GM12801 (cell line): ENCODE measurements around the gene IFNGR2.

Source experiments
- TF ChIP-seq, protein P1 (sequence below): IDR thresholded peaks from one replicate; pipeline ENCODE4 v1.5.1; 2011; ENCODE audit warnings: control low read depth; ENCODE audit not compliant: insufficient read length; ENCODE audit errors: extremely low read depth

Gene IFNGR2, protein sequence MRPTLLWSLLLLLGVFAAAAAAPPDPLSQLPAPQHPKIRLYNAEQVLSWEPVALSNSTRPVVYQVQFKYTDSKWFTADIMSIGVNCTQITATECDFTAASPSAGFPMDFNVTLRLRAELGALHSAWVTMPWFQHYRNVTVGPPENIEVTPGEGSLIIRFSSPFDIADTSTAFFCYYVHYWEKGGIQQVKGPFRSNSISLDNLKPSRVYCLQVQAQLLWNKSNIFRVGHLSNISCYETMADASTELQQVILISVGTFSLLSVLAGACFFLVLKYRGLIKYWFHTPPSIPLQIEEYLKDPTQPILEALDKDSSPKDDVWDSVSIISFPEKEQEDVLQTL

DNA sequence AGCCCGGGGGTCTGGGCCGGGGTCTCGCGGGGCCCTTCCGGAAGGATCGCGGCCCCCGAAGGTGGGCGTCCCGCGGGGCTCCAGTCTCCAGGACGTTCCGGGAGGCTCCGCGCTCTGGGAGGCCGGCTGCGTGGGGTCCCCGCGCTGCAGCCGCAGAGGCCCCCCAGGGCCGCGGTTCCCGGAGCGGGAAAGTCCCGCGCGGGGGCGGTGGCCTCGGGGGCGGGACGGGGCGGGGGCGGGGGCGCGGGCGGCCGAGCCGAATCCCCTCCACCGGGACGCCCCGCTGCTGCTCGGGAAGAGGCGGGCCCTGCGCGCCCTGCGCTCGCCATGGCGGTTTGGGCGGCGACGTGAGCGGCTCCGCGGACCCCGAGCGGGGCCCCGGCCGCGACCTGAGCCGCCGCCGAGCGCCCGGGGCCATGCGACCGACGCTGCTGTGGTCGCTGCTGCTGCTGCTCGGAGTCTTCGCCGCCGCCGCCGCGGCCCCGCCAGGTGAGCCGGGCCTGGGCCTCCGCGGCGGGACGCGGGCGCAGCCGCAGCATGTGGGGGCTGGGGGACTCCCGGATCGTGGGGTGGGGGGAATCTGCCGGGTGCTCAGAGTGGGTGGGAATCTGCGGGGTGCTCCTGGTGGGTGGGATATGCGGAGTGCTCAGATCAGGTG is at the start of gene IFNGR2:
IFNGR2 (plus strand) TSS at position 286 of the 658 bp plus-strand sequence; CDS start at position 417, 131 bp downstream.
- TF ChIP-seq, protein P1, sequence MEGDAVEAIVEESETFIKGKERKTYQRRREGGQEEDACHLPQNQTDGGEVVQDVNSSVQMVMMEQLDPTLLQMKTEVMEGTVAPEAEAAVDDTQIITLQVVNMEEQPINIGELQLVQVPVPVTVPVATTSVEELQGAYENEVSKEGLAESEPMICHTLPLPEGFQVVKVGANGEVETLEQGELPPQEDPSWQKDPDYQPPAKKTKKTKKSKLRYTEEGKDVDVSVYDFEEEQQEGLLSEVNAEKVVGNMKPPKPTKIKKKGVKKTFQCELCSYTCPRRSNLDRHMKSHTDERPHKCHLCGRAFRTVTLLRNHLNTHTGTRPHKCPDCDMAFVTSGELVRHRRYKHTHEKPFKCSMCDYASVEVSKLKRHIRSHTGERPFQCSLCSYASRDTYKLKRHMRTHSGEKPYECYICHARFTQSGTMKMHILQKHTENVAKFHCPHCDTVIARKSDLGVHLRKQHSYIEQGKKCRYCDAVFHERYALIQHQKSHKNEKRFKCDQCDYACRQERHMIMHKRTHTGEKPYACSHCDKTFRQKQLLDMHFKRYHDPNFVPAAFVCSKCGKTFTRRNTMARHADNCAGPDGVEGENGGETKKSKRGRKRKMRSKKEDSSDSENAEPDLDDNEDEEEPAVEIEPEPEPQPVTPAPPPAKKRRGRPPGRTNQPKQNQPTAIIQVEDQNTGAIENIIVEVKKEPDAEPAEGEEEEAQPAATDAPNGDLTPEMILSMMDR: no peak

DNA sequence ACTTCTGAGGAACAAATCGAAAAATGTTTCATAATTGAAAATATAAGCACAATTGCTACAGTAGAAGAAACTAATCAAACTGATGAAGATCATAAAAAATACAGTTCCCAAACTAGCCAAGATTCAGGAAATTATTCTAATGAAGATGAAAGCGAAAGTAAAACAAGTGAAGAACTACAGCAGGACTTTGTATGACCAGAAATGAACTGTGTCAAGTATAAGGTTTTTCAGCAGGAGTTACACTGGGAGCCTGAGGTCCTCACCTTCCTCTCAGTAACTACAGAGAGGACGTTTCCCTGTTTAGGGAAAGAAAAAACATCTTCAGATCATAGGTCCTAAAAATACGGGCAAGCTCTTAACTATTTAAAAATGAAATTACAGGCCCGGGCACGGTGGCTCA is 47.9 kb upstream of the IFNGR2 start:
- TF ChIP-seq, protein P1: no peak

DNA sequence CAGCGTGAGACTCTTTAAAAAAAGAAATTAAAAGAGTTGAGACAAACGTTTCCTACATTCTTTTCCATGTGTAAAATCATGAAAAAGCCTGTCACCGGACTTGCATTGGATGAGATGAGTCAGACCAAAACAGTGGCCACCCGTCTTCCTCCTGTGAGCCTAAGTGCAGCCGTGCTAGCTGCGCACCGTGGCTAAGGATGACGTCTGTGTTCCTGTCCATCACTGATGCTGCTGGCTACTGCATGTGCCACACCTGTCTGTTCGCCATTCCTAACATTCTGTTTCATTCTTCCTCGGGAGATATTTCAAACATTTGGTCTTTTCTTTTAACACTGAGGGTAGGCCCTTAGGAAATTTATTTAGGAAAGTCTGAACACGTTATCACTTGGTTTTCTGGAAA is 47.2 kb upstream of the IFNGR2 start:
- TF ChIP-seq, protein P1: no peak

DNA sequence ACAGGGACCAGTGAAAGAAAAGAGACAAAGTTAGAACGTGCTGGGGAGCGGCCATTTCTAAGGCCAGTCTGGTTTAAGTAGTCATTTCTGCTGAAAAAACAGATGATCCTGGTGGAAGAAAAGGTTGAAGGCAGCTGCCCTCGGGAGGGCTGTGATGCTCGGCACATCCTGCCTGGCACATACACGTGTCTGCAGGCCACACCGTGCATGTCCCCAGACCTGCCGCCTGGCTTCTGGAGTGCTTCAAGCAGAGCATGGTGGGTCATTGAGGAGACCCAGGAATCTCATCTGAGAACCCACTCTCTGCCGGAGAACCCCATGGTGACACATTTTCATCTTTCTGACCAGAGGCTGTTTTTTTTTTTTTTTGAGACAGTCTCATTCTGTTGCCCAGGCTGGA is 46.0 kb upstream of the IFNGR2 start:
- TF ChIP-seq, protein P1: no peak

DNA sequence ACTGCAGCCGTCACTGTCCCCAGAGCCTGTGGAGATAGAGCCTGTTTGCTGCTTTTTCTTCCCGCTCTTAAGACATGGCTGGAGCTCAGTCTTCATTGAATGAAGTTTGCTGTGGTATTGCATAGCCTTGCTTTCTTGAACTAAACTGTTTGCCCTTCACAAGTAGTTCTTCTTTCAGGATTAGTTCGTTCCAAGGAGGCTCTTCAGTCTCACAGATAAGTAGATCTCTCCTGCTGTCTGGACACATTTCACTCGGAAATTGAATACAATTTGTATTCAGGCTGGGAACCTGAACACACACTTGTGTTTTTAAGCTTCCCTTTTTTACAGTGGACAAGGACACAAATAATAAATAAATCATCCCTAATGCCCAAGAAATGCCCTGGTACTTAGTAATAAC is 43.8 kb upstream of the IFNGR2 start:
- TF ChIP-seq, protein P1: no peak

DNA sequence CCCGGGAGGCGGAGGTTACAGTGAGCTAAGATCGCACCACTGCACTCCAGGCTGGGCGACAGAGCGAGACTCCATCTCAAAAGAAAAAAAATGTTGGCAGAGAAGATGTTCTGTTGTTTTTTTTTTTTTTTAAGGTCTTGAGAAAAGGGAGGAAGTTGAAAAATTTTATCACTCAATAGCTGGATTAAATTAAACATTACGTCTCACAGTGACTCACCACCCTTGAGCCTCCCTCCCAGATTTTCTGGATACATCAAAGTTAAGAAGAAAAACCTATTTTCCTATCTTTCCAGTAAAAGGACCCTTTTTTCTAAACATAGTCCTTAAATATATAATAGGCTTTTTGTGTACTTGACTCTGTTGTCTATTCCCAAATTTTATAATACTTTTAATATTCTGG is 42.9 kb upstream of the IFNGR2 start:
- TF ChIP-seq, protein P1: no peak

DNA sequence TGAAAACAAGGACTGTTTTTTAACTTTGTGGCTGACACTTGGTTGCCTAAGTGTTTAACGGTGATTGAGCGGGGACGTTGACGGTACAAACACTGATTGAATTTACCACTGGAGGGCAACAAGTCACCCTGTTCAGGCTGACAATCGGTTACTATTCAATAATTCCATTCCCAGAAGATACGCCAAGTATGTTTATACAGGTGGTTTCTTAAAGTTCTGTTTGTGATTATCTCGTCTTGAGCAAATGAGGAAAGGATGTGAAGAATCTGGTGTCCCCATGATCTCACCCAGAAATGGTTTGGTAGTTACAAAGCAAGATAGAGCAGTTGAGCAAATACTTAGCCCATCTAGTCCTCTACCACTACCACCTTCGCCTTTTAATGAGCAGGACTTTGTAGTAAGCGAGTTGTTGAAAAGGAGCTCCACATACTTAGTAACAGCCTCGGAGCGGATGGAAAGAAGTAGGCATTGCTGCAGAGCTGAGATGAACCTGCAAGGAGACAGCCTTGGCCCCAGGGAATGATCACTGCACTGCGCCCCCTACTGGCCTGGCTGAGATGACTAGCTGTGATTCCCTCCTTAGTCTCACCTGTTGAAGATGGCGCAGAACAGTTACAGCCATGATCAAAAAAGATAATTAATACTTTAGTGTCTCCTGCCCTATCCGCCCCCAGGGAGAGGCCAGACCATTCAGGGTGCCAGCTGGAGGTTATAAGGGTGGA is 42.2 kb upstream of the IFNGR2 start:
- TF ChIP-seq, protein P1: no peak
